AG09319 (cell line): ENCODE measurements around the gene CEMIP.
A peak's percentile ranks its signal among the peaks of the same experiment; 100 is the strongest.

Source experiments
- DNase-seq: peaks from one replicate; pipeline ENCODE4 v3.0.0-alpha.2; 2010; ENCODE audit warnings: low read depth; ENCODE audit errors: extremely low read depth
- CTCF ChIP-seq: IDR thresholded peaks from 2 replicates; pipeline ENCODE4 v1.5.1; 2011; ENCODE audit warnings: low read depth, mild to moderate bottlenecking, inconsistent platforms, low read length, moderate library complexity

CEMIP gene

GRCh38 chr15:80991421-80991820 lies 212.3 kb downstream of the CEMIP start:
- peak; percentile 11; the same call in 1 of the 2 replicates for TF ChIP-seq CTCF
- DNase-seq, result peak; percentile 46

- no peak for TF ChIP-seq CTCF
- no peak for DNase-seq
These were observed 212.8 kb downstream of the CEMIP start for GRCh38 chr15:80992006-80992405.

GRCh38 chr15:80992441-80992840 lies 213.3 kb downstream of the CEMIP start:
- DNase-seq, result no peak
- TF ChIP-seq CTCF, result no peak

- TF ChIP-seq CTCF, result peak; percentile 18
- no peak for DNase-seq
These were observed 217.1 kb downstream of the CEMIP start for GRCh38 chr15:80996247-80996646.

GRCh38 chr15:80997692-80998091 lies 218.5 kb downstream of the CEMIP start:
- DNase-seq, result no peak
- no peak for TF ChIP-seq CTCF

- DNase-seq, result no peak
- TF ChIP-seq CTCF, result no peak
These were observed 219.1 kb downstream of the CEMIP start for GRCh38 chr15:80998251-80998650.

- no peak for TF ChIP-seq CTCF
- DNase-seq, result no peak
These were observed 220.5 kb downstream of the CEMIP start for GRCh38 chr15:80999623-81000036.
